GM12878 (cell line): ENCODE data around the gene C1QL4. TPM values are rescaled to one million over a fixed set of nuclear protein-coding genes. Genes with fewer than 3 reads are reported as not detected.

Experiments
- ATAC-seq: fragments of 200-7000 bp; cut with Tn5 transposase; 3 replicates; pipeline ENCODE4 v1.9.1; 2020; ENCODE audit warnings: mild to moderate bottlenecking, moderate library complexity
- BruUV-seq: library from RNA; stranded (reverse); fragments of 400-500 nt; replicated peaks from 2 replicates; lab custom pipeline; 2021; lab: Mats Ljungman, UMichigan
- CTCF ChIA-PET: fragments of 300-600 bp; sonication (Branson Sonifier 250); formaldehyde crosslinking; extraction: SDS; loops from one replicate; lab custom pipeline; 2021; ENCODE audit warnings: inconsistent platforms; lab: Yijun Ruan, JAX
- POLR2A ChIA-PET: fragments of 350-600 bp; formaldehyde crosslinking; extraction: SDS; loops from one replicate; lab custom pipeline; 2021; ENCODE audit warnings: inconsistent platforms; lab: Charles Lee
- RAD21 ChIA-PET: fragments of 300-600 bp; sonication (Branson Sonifier 250); formaldehyde crosslinking; loops from one replicate; lab custom pipeline; 2023; ENCODE audit warnings: antibody characterized with exemption; ENCODE audit not compliant: unreplicated experiment; lab: Charles Lee
- SMC1A ChIA-PET: fragments of 300-600 bp; sonication (Branson Sonifier 250); formaldehyde crosslinking; loops from one replicate; lab custom pipeline; 2023; ENCODE audit not compliant: unreplicated experiment, uncharacterized antibody; lab: Charles Lee
- DNase-seq: peaks from one replicate; pipeline ENCODE4 v3.0.0-alpha.2; 2011; ENCODE audit warnings: low read depth, low spot score
- FAIRE-seq: peaks from 3 replicates; lab custom pipeline; 2011; peaks lifted over from hg19 to GRCh38; lab: Jason Lieb, UNC
- H2AFZ ChIP-seq: 2 replicates; pipeline ENCODE4 v1.6.0; 2011; ENCODE audit warnings: low read depth, low read length, control low read depth; ENCODE audit not compliant: control insufficient read depth
- H3K27ac ChIP-seq: 2 replicates; pipeline ENCODE4 v1.5.1; 2011; ENCODE audit warnings: control low read depth; ENCODE audit not compliant: control insufficient read depth, insufficient read depth
- H3K27me3 ChIP-seq, 2 experiments: replicated peaks in 1 of 2; 2 replicates each; pipeline versions ENCODE4 v1.6.0 to v1.6.1; 2011; ENCODE audit warnings: low read length in 1 of 2; ENCODE audit not compliant: control insufficient read depth in 2 of 2, insufficient read depth in 2 of 2
- H3K36me3 ChIP-seq, 2 experiments: 2 replicates each; pipeline ENCODE4 v1.5.1; 2011; ENCODE audit warnings: low read length in 1 of 2; ENCODE audit not compliant: control insufficient read depth in 2 of 2, insufficient read depth in 2 of 2
- H3K4me1 ChIP-seq: 2 replicates; pipeline ENCODE4 v1.6.1; 2011; ENCODE audit warnings: mild to moderate bottlenecking, low read length, moderate library complexity, mixed read lengths; ENCODE audit not compliant: control insufficient read depth, insufficient read depth
- H3K4me2 ChIP-seq: 2 replicates; pipeline ENCODE4 v1.6.0; 2011; ENCODE audit warnings: control low read depth; ENCODE audit not compliant: control insufficient read depth, insufficient read depth
- H3K4me3 ChIP-seq: fragments of 200-600 bp; sonication (generic); 2 replicates; pipeline ENCODE4 v1.5.1; 2016
- H3K79me2 ChIP-seq: 2 replicates; pipeline ENCODE4 v1.6.0; 2011; ENCODE audit warnings: low read length; ENCODE audit not compliant: control insufficient read depth, insufficient read depth
- H3K9ac ChIP-seq: 2 replicates; pipeline ENCODE4 v1.8.0; 2011; ENCODE audit warnings: low read length, control low read depth, mixed read lengths; ENCODE audit not compliant: control insufficient read depth, insufficient read depth
- H3K9me3 ChIP-seq: replicated peaks from 3 replicates; pipeline ENCODE4 v1.5.1; 2011; ENCODE audit warnings: mild to moderate bottlenecking, low read length; ENCODE audit not compliant: control insufficient read depth, insufficient read depth
- H4K20me1 ChIP-seq: 2 replicates; pipeline ENCODE4 v1.6.0; 2011; ENCODE audit not compliant: control insufficient read depth, insufficient read depth
- NFYA ChIP-seq: IDR thresholded peaks from 2 replicates; pipeline ENCODE4 v1.6.1; 2011; ENCODE audit warnings: low read depth, mild to moderate bottlenecking, low read length, improper control_type of control experiment, borderline replicate concordance
- RB1 ChIP-seq: fragments of 450-650 bp; formaldehyde crosslinking; IDR thresholded peaks from 2 replicates; pipeline ENCODE4 v1.6.1; 2017; ENCODE audit warnings: mild to moderate bottlenecking, borderline replicate concordance
- RELB ChIP-seq: fragments of 450-650 bp; IDR thresholded peaks from 2 replicates; pipeline ENCODE4 v1.6.1; 2017; ENCODE audit warnings: low read depth, mild to moderate bottlenecking, moderate library complexity
- SMC3 ChIP-seq: IDR thresholded peaks from 2 replicates; pipeline ENCODE4 v1.6.1; 2011; ENCODE audit warnings: low read length, improper control_type of control experiment, borderline replicate concordance
- TCF7 ChIP-seq: IDR thresholded peaks from 2 replicates; pipeline ENCODE4 v1.6.1; 2014; ENCODE audit warnings: antibody characterized with exemption, borderline replicate concordance
- WGBS: methylation state at CpG from one replicate; pipeline ENCODE4 v1.1.6; 2016; ENCODE audit warnings: low lambda C conversion rate; ENCODE audit not compliant: insufficient replicate concordance, insufficient coverage; ENCODE audit errors: missing lambda C conversion rate; 5-methylcytosine and 5-hydroxymethylcytosine counted together
- in situ Hi-C: fragments of 300-500 bp; cut with MboI; formaldehyde crosslinking; loops from 9 replicates; pipeline ENCODE4 v1.14.3; 2018; ENCODE audit warnings: mixed read lengths
- intact Hi-C: fragments of 100-400 bp; cut with micrococcal nuclease; formaldehyde crosslinking; loops from one replicate; pipeline ENCODE4 v1.14.2; 2022; ENCODE audit not compliant: unreplicated experiment
- polyA plus RNA-seq, 11 experiments: library from polyadenylated mRNA; depleted of rRNA in 4 of 11; unstranded in 6 of 11; stranded (reverse) in 5 of 11; fragments of >200 nt; fragmentation: Nextera tagmentation in 4 of 11; fragmentation: Illumina TruSeq in 1 of 11; extraction: Ambion mirVana in 4 of 11; extraction: Trizol in 1 of 11; gene quantifications; 1 replicate in 1 of 11; 2 replicates in 10 of 11; pipeline versions ENCODE4 v1.2.1 to v1.2.3, GENCODE V29; 2011 to 2016; ENCODE audit warnings: inconsistent platforms in 2 of 11, missing spikeins in 2 of 11, low read depth in 1 of 11
- total RNA-seq, 4 experiments: library from RNA; depleted of rRNA in 3 of 4; stranded (reverse); fragments of >200 nt in 3 of 4; fragmentation: Illumina TruSeq in 1 of 4; extraction: Trizol in 1 of 4; gene quantifications; 2 replicates each; pipeline versions ENCODE4 v1.2.1 to v1.2.3, GENCODE V29; 2013 to 2021
- TF ChIP-seq, protein P1 (sequence below): fragments of 450-650 bp; formaldehyde crosslinking; IDR thresholded peaks from 2 replicates; pipeline ENCODE4 v1.5.0; 2022; ENCODE audit warnings: mild to moderate bottlenecking, missing genetic modification characterization

The C1QL4 gene
- total and polyA plus RNA-seq, 10 of the 15 experiments (the other 5 are each of a cell fraction or from before 2014, with no cell fraction given): 0.05 TPM; not detected in 9

DNA sequence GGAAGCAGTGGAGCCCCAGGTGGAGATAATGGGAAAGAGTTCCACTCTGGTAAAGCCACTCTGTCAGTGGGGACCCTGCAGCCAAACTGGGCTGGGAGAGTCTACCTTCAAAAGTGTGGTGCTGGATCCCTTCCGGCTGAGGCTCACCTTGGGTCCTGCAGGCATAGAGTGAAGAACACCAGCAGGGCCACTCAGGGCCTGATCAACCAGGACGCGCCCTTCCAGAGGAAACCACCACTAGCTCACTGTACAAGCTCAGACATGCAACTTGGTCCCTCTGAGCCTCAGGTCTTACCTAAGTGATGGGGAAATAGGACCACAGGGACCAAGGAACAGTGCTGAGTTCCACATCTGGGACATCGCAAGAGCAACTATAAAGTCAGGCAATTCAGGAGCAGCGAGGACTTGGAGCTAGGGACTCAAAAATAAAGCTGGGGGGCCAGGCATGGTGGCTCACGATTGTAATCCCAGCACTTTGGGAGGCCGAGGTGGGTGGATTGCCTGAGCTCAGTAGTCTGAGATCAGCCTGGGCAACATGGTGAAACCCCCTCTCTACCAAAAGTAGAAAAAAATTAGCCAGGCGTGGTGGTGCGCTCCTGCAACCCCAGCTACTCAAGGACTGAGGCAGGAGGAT is 47.9 kb downstream of the C1QL4 start:
- Histone ChIP-seq H3K4me3 (no peak overlapping the region), H2AFZ (no peak overlapping the region), H3K9ac (no peak overlapping the region), H3K36me3 (no peaks in the 10 kb centered on the region), H4K20me1 (no peaks in the 10 kb centered on the region), H3K9me3 (no peaks in the 10 kb centered on the region), H3K27ac (no peak overlapping the region), H3K27me3 (peaks cover 0 to 3% of the 10 kb centered on the region in 2 experiments; a peak in 2 of 4 replicates), H3K79me2 (no peaks in the 10 kb centered on the region), H3K4me1 (no peaks in the 10 kb centered on the region), H3K4me2 (no peak overlapping the region)
- intact Hi-C loops: loop anchor here (1.0 kb wide), 3 partner anchors 53 to 225 kb away; no protein-coding TSS in a partner anchor
- peak; percentile 44 for ATAC-seq
- ChIA-PET RAD21 (interaction anchor here (0.6 to 4.4 kb wide), 13 partner anchors 8 to 291 kb away, joined by 3 to 54 read pairs (median 5); partner anchors contain the start of gene DNAJC22), SMC1A (interaction anchor here (0.9 to 4.6 kb wide), 17 partner anchors 9 to 292 kb away, joined by 3 to 46 read pairs (median 6); partner anchors contain the start of genes DNAJC22 and TROAP), POLR2A (interaction anchor here (0.9 to 1.2 kb wide), 2 partner anchors 23 to 54 kb away, joined by 3 read pairs; no protein-coding TSS in a partner anchor), CTCF (interaction anchor here (0.7 to 16.2 kb wide), 43 partner anchors 9 to 315 kb away, joined by 3 to 231 read pairs (median 5); partner anchors contain the start of genes C1QL4, DNAJC22 and TROAP)
- TF ChIP-seq RELB: no peak
- TF ChIP-seq SMC3: no peak
- no peak for TF ChIP-seq RB1
- no peak for TF ChIP-seq NFYA
- TF ChIP-seq, protein P1, sequence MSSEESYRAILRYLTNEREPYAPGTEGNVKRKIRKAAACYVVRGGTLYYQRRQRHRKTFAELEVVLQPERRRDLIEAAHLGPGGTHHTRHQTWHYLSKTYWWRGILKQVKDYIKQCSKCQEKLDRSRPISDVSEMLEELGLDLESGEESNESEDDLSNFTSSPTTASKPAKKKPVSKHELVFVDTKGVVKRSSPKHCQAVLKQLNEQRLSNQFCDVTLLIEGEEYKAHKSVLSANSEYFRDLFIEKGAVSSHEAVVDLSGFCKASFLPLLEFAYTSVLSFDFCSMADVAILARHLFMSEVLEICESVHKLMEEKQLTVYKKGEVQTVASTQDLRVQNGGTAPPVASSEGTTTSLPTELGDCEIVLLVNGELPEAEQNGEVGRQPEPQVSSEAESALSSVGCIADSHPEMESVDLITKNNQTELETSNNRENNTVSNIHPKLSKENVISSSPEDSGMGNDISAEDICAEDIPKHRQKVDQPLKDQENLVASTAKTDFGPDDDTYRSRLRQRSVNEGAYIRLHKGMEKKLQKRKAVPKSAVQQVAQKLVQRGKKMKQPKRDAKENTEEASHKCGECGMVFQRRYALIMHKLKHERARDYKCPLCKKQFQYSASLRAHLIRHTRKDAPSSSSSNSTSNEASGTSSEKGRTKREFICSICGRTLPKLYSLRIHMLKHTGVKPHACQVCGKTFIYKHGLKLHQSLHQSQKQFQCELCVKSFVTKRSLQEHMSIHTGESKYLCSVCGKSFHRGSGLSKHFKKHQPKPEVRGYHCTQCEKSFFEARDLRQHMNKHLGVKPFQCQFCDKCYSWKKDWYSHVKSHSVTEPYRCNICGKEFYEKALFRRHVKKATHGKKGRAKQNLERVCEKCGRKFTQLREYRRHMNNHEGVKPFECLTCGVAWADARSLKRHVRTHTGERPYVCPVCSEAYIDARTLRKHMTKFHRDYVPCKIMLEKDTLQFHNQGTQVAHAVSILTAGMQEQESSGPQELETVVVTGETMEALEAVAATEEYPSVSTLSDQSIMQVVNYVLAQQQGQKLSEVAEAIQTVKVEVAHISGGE (CRISPR knock-in tag): no peak
- no peak for TF ChIP-seq TCF7
- no peak for FAIRE-seq
- in situ Hi-C loops: loop anchor here (5.0 kb wide), 1 partner anchor 48 kb away; the partner anchor contains the start of gene C1QL4
- no TSS peak for BruUV-seq
- 27% methylated on average over 9 of the region's 9 CpGs for WGBS
- DNase-seq: no peak
